Progenitor cell of endocrine pancreas (in vitro differentiated cells): Measurements from ENCODE around the gene PUM1. TPM values are rescaled to one million over a fixed set of nuclear protein-coding genes. Genes with fewer than 3 reads are reported as not detected.
A peak's percentile ranks its signal among the peaks of the same experiment; 100 is the strongest.

Experiments used
- DNase-seq: peaks from one replicate; pipeline ENCODE4 v3.0.0; 2021; ENCODE audit warnings: low spot score; ENCODE audit not compliant: unreplicated experiment
- H3K27ac Mint-ChIP-seq: 2 replicates; pipeline ENCODE4 v1.8.0; 2021; ENCODE audit warnings: mild to moderate bottlenecking, moderate library complexity, mixed read lengths
- H3K27me3 Mint-ChIP-seq: 2 replicates; pipeline ENCODE4 v1.8.0; 2021; ENCODE audit warnings: mixed read lengths
- H3K36me3 Mint-ChIP-seq: 2 replicates; pipeline ENCODE4 v1.8.0; 2022; ENCODE audit warnings: mixed read lengths; ENCODE audit not compliant: insufficient read depth
- H3K4me1 Mint-ChIP-seq: 2 replicates; pipeline ENCODE4 v1.8.0; 2021; ENCODE audit warnings: low read depth, mixed read lengths
- H3K4me3 Mint-ChIP-seq: 2 replicates; pipeline ENCODE4 v1.8.0; 2021; ENCODE audit warnings: low read depth, mild to moderate bottlenecking, moderate library complexity, mixed read lengths
- H3K9me3 Mint-ChIP-seq: 2 replicates; pipeline ENCODE4 v1.8.0; 2021; ENCODE audit warnings: low read depth, mixed read lengths
- CTCF ChIP-seq: fragments of 200-600 bp; sonication (generic); IDR thresholded peaks from one replicate; pipeline ENCODE4 v1.5.0; 2021; ENCODE audit warnings: antibody characterized with exemption, mild to moderate bottlenecking; ENCODE audit not compliant: unreplicated experiment
- total RNA-seq: library from RNA; stranded (reverse); gene quantifications from 2 replicates; pipeline ENCODE4 v1.2.1, GENCODE V29; 2021

PUM1 gene
- total RNA-seq, 1 donor from 2014 or later, result 249 TPM

GRCh38 chr1:30984991-30985503, 80.5 kb downstream of the PUM1 start:
- TF ChIP-seq CTCF, result no peak
- H3K9me3 Mint-ChIP-seq, result no peaks in the 10 kb centered on the region
- peaks cover 53% of the 10 kb centered on the region for H3K4me1 Mint-ChIP-seq
- H3K4me3 Mint-ChIP-seq, result no peak overlapping the region
- no peak for DNase-seq
- H3K36me3 Mint-ChIP-seq, result peaks cover 20% of the 10 kb centered on the region
- no peaks in the 10 kb centered on the region for H3K27me3 Mint-ChIP-seq
- H3K27ac Mint-ChIP-seq, result peak overlapping the region; percentile 87

GRCh38 chr1:30984165-30984889, 81.2 kb downstream of the PUM1 start:
- Mint-ChIP-seq H3K27ac (peak overlapping the region; percentile 63), H3K4me3 (no peak overlapping the region), H3K4me1 (peaks cover 48% of the 10 kb centered on the region), H3K27me3 (no peaks in the 10 kb centered on the region), H3K9me3 (no peaks in the 10 kb centered on the region), H3K36me3 (peaks cover 18% of the 10 kb centered on the region)
- TF ChIP-seq CTCF, result no peak
- DNase-seq, result no peak

GRCh38 chr1:30982937-30983336, 82.6 kb downstream of the PUM1 start:
- no peak for TF ChIP-seq CTCF
- no peak for DNase-seq
- Mint-ChIP-seq H3K9me3 (no peaks in the 10 kb centered on the region), H3K27ac (peak overlapping the region; percentile 1), H3K4me3 (no peak overlapping the region), H3K27me3 (no peaks in the 10 kb centered on the region), H3K36me3 (peaks cover 20% of the 10 kb centered on the region), H3K4me1 (peaks cover 35% of the 10 kb centered on the region)

- Mint-ChIP-seq H3K4me3 (no peak overlapping the region), H3K27me3 (no peaks in the 10 kb centered on the region), H3K27ac (peak overlapping the region; percentile 1), H3K4me1 (peaks cover 34% of the 10 kb centered on the region), H3K9me3 (no peaks in the 10 kb centered on the region), H3K36me3 (peaks cover 24% of the 10 kb centered on the region)
- no peak for DNase-seq
- no peak for TF ChIP-seq CTCF
These were observed 83.1 kb downstream of the PUM1 start for GRCh38 chr1:30982431-30982830.

- DNase-seq, result no peak
- H3K4me1 Mint-ChIP-seq, result peaks cover 38% of the 10 kb centered on the region
- H3K9me3 Mint-ChIP-seq, result no peaks in the 10 kb centered on the region
- no peak overlapping the region for H3K4me3 Mint-ChIP-seq
- no peak for TF ChIP-seq CTCF
- H3K27me3 Mint-ChIP-seq, result no peaks in the 10 kb centered on the region
- H3K27ac Mint-ChIP-seq, result peak overlapping the region; percentile 66
- H3K36me3 Mint-ChIP-seq, result peaks cover 33% of the 10 kb centered on the region
These were observed 84.3 kb downstream of the PUM1 start for GRCh38 chr1:30981172-30981571.
